Inflammatory macrophage treated with lipopolysaccharide for 1 hour (primary cell): Measurements from ENCODE around the gene ABCD4.
A peak's percentile ranks its signal among the peaks of the same experiment; 100 is the strongest.

ENCODE experiments used
- DNase-seq, 2 donors: peaks; one replicate each; pipeline ENCODE4 v3.0.0-alpha.2; 2020 to 2022

The ABCD4 gene

DNA sequence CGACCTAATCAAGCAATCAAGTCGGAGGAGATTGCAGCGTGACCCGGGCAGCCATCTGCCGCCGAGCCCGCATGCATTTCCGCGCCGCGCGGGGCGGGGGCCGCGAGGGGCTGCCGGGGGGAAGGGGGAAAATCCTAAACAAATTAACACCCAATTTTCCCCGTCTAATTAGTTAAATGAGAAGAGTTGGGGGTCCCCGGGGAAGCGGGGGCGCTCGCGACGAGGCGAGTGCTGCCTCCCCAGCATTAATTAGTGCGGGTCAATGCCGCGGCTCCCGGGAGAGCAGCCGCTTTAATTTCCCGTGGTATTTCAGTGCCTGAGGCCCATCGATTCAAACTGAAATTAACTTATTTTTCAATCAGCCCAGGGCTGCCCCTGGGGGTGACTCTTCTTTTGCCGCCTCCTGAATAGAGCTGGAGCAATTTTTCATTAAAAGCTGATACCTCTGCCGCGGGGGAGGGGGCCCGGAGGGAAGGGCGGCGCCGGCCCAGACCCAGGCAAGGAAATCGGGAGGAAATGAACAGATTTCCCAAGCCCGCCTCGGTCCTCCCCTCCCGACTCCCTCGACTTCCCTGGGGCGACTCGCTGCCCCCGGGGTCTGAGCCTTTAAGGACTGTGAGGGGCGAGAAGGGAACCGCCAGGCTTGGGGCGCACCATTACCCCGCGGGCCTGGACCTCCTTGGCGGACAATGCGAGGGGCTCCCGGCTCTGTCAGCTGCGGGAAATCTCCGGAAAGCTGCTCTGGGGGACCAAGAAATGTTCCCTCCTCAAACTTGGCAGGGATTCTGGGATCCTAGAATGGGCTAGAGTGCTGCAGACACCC lies 44.6 kb downstream of the ABCD4 start:
- DNase-seq, result no peak

DNA sequence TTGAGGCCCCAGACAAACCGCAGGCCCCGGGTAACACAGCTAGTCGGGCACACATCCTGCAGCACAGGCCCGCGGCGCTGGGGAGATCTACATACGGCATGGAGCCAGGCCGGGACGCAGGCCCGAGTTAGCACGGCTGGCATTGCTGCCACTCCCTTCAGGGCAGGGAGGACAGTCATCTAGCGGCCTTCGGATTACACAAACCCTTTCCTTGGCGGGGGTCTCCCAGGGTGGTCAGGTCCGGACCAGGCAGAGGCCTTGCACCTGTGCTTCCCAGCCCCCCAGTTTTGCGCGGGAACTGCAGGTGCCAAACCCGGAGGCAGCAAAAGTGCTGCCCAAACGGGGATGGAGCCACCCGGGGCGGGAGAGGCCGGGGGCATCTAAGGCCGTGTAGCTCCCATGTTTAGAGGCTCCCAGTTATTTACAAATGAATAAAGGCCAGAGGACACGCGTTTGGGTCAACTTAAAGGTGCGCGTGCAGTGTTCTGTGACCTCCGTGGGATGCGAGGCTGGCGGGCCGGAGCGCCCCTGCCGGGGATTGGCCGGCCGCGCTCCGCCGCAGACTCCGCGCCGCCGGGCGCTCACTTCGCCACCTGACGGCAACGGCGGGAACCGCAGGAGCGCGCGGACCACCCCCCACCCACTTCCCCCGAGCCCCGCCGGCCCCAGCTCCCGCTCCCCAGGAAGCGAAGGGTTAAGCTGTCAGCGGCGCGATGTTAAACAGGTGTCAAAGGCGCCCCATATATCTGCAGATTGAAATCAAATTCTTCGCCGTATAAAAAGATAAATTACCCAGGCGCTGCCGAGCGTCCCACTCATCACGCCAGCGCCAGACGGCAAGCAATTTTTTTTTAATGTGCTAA lies 45.4 kb downstream of the ABCD4 start:
- peak in 1 of 2 donors; percentile 56 for DNase-seq

DNA sequence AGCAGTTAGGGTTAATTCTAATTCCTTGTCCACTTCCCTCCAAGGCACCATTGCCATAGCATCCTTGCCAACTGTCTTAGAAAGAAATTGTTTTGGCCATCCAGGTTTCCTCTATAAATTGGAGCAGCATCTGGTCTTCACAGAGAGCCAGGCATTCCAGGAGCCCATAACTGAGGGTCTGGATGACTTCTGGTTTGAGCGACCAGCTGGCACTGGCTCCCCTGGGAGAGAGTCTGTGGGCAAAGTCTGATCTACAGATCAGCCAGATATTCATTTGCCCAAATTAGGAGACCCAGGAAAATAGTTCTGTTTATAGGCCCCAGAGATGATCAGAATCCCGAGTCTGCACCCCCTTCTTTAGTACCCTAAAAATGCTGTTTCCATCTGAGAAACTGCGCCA lies 47.5 kb downstream of the ABCD4 start:
- no peak for DNase-seq

DNA sequence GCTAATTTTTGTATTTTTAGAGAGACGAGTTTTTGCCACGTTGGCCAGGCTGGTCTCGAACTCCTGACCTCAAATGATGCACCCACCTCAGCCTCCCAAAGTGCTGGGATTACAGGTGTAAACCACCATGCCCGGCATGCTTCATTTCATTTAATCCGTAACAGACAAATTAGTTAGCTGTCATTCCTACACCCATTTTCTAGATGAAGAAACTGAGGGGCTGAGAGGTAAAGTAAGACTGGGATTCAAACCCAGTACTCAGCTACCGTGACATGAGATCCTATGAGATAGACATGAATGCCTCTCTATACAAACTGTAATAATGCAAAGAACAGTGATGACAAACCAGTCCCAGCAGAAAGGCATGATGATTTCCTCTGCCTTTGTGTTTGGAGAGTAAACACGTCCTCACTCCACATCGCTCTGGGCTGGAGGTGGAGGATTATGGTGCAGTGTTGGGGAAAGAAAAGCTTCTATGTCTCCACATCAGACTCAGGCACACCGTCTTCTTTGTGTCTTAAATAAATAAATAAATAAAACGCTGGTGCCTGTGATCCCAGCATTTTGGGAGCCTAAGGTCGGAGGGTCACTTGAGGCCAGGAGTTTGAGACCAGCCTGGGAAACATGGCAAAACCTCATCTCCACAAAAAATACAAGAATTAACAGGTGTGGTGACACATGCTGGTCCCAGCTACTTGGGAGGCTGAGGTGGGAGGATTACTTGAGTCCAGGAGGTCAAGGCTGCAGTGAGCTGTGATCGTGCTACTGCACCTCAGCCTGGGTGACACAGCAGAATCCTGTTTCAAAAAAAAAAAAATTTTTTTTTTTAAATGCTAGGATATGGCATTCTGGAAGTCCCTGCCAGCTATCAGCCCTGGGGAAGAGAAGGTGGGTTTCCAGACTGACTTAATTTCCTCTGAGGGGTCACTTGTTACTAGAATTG lies 53.0 kb downstream of the ABCD4 start:
- DNase-seq, result no peak

DNA sequence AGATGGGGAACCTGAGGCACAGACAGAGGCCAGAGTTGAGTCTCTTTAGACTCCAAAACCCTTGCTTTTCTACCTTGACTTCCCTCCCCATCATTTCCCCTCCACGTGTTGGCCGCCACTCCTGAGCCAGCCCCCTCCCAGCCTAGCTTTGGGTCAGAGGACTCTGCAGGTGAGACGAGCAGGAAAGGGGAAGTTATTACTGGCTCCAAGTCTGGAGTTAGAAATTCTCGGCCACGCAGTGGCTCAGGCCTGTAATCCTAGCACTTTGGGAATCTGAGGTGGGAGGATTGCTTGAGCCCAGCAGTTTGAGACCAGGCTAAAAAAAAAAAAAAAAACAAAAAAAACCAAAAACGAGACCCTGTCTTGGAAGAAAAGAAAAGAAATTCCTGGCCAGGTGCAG lies 54.7 kb downstream of the ABCD4 start:
- DNase-seq, result no peak

DNA sequence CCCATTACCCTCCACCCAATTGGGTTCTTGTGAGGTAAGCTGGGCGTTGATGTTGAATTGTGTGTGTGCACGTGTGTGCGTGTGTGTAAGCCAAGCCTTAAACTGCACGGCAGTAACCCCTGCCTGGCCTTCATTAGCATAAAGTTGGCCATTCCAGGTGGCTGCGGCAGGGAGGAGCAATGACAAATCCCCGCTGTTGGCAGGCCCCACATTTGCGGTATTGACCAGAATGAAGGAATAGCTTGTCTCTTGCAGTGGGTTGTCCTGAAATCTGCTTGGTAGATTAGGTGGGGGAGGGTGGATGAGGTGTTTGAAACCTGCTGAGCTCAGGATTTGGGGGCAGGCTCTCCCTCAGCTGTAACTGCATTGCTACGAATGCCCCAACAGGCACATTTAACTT lies 56.2 kb downstream of the ABCD4 start:
- DNase-seq, result no peak

DNA sequence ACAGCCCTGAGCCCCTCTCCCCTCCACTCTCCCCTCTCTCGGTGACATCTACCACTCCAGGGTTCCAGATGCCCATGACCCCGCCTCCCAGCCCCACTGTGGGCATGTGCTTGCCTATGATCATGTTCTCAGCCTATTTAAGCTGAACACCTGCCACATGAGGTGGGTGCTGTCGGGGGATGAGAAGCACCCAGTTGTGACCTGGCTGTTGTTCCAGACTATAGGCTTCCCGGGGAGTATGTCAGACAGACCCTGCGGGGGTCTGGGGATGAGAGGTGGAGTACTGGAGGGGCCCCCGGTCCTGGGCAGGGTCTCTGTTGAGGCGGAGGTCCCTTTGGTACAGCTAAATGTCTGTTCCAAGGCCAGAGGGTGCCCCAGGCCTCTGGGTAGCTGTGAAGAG lies 57.4 kb downstream of the ABCD4 start:
- DNase-seq, result no peak

DNA sequence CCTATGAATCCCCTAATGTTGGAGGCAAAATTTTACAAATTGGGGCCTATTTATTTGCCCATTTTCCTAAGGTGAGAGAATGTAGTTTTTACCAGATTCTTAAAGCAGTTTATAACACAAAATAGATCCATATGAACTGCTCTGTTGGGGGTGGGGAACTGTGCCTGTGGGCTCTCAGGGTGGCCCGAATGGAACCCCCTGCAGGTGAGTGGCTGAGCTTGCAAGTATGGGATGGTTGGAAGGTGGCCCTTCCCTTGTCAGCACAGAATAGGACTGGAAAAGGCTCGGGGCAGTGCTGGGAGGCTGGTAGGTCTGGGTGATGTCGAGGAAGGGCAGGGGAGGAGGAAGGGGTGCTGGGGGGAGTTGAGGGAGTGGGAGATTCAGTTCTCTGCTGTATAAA lies 58.6 kb downstream of the ABCD4 start:
- no peak for DNase-seq

DNA sequence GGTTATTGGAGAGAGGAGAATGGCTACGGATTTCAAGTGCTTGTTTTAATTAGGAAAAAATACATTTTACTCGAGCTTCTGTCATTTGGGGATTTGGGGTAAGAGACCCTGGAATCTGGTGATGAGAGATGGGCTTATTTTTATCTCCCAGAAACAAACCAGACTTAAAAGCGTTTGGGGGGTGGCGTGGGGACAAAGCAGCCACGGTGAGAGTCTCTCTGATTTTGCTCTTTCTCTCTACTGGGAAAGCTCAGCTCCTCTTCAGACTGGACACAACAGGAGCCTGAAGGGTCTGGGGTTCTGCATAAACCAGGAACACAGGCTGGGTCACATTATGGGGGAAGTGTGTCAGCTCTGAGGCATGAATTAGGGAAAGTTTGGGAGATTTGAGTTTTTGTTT lies 59.7 kb downstream of the ABCD4 start:
- no peak for DNase-seq

DNA sequence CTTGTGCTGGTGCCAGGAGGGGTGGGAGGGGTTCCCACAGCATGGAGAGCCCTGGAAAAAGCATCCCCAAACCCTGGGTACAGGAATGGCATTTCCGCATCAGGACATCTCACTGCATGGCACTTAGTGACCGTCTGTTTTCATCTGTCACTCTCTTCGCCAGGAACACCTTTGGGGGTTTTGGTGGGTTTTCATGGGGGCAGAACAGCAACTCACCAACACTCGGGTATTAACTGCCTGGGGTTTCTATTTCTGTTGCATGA lies 60.0 kb downstream of the ABCD4 start:
- no peak for DNase-seq

DNA sequence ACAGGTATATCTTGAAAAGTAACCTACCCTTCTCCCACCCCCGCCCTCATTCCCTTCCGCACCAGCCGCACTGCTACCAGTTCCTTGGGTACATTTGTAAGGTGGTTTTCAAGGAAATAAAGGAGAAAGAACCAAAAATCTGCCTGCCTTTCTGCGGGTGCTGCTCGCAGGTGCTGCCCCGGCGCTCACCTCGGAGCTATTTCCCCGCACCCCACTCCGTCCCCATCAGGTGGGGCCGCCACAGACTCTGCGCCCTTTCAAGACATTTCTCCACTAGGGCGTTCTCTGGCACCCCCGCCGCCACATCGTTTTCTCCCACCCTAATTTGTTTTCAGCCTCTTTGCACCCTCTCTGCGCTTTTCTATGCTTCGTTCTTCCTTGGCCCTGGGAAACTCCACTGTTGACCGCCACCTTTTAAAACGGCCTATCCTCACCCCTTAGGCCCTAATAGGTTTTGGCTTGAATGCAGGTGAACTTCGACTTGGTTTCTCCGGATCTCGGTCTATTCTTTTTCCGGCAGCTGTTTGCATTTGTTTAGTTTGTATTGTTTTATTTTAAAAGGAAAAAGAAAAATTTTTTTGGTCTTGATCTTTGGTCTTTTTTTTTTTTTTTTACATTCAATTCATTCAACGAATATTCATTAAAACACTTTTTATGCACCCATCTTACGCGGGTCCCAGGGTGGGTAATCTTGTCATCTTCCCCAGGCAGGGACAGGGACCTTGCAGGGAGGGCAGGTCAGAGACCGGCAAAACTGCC lies 60.5 kb downstream of the ABCD4 start:
- no peak for DNase-seq

DNA sequence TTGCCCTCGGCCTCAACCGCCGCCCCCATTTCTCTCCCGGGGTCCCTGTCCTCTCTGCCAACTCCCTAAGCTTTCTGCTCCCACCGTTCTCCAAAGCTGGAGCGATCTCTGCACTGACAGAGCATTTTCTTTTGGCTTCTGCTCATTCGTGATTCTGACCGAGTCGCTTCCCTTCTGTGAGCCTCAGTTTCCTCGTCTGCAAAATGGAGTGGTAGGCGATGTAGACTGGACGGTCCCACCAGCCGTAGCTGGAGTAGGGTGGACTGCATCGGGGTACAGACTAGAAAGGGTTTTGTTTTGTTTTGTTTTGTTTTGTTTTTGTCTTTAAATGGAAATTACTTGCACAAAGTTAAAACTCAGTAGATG lies 61.1 kb downstream of the ABCD4 start:
- DNase-seq, result no peak

DNA sequence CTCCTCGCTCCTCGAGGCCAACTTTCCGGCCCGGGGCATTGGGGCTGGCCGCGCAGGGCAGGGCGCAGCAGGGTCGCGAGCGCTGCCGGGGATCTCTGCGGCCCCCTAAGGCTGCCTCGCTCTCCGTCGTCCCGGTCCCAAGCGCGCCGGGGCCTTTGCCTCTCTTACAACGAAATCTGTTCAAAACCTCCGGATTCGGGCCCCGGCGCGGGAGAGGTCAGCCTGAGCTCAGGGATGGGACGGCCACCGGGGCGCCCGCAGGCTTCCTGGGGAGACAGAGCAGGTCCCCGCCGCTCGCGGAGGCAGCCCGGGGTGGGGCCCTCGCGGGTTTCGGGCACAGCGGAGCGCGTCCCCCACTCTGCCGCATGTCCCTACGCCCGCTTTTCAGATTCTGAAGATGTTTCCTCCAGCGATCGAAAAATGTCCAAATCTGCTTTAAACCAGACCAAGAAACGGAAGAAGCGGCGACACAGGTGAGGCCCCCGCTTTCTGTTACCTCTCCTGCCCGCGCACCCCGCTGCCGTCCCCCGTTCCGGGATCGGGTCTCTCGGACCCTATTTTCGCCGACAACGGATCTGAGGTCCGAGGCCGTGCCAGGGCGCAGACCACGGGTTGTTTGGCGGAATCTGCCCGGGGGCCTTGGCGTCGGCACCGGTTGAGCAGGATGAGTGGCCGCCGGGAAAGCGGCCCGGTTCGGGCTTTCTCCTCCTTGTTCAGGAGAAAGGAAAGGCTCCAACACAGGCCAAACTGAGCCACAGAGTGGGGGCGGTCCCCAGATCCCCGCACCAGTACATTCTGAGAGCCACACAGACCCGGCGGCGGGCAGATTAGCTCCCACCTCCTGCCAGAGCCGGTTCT lies 61.7 kb downstream of the ABCD4 start:
- DNase-seq, result no peak

DNA sequence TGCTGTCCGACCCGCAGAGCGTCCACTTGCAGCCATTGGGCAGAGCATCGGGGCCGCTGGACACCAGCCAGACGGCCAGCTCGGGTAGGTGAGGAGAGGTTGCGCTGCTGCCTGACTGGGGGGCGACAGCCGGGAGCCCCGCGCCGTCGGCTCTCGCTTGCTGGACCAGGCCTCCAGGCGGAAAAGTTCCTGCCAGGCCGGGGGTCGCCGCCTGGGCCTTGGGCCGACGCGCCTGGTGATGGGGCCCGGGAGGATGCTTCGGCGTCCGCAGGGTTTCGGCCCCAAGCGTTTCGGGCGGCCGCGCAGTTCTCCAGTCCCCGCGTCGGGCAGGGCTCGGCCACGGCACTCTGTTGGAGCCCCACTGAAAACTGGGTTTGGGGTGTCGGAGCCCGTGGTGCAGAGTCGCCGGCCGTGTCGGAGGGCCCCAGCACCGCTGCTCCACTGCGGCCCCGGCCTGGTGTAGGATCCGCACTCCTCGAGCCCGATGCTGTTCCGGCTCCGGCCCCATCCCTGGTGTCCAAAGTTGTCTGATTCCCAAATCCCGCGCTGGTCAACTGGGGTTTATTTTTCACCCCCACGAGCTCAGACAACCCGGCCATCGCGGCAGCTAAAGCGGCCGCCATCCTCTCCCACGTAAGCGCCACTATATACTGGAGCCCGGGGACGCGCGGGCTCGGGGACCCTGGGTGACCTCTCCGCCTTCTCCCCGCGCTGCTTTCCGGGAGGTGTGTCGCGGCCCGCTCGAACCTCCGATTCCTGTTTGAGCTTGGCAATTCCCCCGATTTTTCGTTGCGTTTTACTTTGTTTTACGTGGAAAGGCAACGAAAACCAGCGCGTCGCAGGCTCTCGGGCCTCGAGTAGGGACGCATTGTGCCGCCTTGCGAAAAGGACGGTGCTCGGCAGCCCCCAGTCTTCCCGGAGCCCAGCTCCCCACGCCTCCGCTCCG lies 62.6 kb downstream of the ABCD4 start:
- no peak for DNase-seq

DNA sequence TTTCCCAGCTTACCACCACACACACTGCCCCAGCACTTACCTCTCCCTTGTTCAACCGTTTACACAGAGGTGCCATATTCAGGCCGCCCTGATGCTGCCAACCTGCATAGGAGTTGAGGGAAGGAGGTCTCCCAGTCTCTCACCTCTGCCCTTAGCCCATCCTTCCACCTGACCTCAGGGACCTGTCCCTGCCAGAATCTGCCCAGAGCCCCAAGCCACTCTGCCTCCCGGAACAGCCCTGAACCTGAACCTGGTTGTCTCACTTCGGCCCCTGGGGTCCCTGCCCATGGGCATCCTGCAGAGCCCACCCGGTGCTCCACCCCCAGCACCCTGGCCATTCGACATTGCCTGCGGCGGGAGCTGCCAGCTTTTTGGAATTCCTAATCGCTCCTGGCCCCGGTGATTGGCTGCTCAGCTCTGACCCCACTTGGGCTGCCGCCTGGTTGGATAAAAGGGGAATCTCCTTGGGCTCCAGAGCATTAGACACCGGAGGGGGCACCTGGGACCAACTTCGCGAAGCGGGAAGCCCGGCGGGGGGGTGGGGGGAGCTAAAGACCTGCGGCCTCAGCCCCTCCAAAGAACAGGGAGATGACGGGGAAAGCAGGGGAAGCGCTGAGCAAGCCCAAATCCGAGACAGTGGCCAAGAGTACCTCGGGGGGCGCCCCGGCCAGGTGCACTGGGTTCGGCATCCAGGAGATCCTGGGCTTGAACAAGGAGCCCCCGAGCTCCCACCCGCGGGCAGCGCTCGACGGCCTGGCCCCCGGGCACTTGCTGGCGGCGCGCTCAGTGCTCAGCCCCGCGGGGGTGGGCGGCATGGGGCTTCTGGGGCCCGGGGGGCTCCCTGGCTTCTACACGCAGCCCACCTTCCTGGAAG lies 63.5 kb downstream of the ABCD4 start, which contains the start of gene VSX2:
VSX2 (plus strand) TSS at position 476 of the 874 bp plus-strand sequence; CDS start at position 589, 113 bp downstream.
- no peak for DNase-seq

DNA sequence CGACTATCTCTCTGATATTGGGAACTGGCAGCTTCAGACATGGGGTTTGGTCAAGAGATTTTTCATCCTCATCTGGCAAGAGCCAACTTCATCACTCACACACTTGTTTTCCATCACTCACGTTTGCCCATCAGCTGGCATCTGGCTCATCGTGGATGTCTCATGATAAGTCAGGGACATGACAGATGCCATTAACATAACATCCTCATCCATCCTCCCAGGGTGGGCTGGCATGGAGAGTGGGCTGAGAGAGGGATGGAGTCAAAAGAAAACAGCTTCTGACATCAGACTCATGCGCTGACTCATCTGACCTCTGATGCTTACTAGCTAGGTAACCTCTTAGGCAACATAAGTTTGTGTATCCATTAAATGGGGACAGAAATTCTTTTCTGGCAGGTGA lies 65.3 kb downstream of the ABCD4 start:
- DNase-seq, result no peak
